ENCODE results near the gene EYS. TPM values are rescaled to one million over a fixed set of nuclear protein-coding genes. Genes with fewer than 3 reads are reported as not detected.

Gene EYS
- total RNA-seq, 1 experiment from 2014 or later = not detected

- DNase-seq (ENCODE audit: low read depth) = no peak
Observed at GRCh38 chr6:64724091-64724490, 982.9 kb downstream of the EYS start.

GRCh38 chr6:64723327-64724058 lies 983.5 kb downstream of the EYS start:
- no peak for DNase-seq (ENCODE audit: low read depth)

DNA sequence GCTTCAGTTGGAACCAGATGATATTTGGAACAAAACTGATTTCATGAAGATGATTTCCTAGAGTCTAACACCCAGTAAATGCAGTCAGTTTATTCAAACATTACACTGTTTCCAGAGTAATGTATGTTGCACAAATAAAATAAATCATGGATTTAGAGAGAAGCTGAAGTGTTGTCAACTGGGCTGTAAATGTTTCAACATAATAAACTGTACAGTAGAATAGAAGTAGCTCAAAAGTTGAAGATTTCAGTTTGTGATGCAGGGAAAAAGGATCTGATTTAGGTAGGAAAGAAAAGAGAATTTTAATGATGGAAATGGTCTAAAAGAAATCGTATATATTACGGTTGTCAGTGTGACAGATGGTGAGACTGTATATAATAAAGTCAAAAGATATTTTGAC lies 985.2 kb downstream of the EYS start:
- no peak for DNase-seq (ENCODE audit: low read depth)

DNA sequence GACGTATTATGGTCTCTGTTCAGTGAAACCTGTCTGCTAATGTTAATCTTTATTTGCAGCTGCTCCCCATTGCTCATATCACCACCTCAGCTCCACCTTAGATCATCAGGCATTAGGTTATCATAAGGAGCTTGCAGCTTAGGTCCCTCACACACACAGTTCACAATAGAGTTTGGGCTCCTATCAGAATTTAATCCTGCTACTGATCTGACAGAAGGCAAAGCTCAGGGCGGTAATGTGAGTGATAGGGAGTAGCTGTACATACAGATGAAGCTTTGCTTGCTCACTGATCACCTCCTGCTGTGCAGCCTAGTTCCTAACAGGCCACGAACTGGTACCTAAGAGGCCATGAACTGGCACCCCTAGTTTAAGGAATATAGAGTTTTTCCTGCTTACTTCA lies 989.7 kb downstream of the EYS start:
- no peak for DNase-seq (ENCODE audit: low read depth)

- no peak for DNase-seq (ENCODE audit: low read depth)
Observed at GRCh38 chr6:64715624-64716023, 991.4 kb downstream of the EYS start.

GRCh38 chr6:64714073-64714472 lies 993.0 kb downstream of the EYS start:
- DNase-seq (ENCODE audit: low read depth) = no peak

DNA sequence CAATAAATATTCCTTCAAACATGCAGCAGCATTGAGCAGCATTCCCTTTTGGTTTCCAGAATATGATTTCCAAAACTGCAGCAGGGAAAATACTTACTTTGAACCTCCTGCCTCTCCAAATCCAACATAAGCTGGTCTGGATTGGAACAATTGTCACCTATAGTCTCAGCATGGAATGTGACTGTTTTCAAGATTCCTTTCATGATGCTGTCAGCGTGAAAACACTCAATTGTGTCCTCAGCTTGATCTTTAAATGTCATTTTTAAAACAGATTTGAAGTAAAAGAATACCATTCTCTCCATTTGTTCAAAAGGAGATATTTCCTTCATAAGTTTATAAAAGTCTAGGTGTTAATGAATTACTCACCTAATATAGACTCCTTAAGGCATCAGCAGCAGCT lies 993.9 kb downstream of the EYS start:
- DNase-seq (ENCODE audit: low read depth) = no peak

DNA sequence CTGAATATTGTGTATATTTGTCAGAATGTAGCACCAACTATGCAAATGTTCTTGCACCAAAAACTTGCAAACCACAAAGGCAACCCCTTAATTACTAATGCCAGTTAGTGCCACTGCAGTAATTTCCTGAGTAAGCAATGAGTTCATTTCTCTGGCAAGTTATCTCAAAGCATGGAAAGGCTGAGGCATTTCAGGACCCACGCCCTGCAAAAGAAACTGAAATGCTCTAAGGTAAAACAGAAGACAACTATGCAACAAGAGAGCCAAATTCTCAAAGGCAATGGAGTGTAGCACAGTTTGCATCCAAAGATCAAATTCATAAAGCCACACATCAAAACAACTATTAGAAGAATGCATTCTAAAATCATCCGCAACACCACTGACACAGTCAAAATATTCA lies 994.4 kb downstream of the EYS start:
- DNase-seq (ENCODE audit: low read depth) = no peak

- no peak for DNase-seq (ENCODE audit: low read depth)
Observed at GRCh38 chr6:64703922-64704321, 1003.1 kb downstream of the EYS start.

DNA sequence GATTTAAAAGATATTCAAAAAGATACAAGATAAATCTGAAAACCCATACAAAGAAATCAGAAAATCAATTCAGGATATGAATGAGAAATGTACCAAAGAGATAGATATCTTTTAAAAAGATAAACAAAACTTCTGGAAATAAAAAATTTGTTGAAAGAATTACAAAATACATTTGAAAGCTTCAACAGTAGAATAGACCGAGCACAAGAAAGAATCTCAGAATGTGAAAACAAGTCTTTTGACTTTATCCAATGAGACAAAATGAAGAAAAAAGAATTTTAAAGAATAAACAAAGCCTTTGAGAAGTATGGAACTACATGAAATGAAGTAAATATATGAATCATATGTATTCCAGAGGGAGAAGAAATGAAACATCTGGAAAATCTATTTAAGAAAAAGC lies 1011.0 kb downstream of the EYS start:
- DNase-seq (ENCODE audit: low read depth) = no peak

DNA sequence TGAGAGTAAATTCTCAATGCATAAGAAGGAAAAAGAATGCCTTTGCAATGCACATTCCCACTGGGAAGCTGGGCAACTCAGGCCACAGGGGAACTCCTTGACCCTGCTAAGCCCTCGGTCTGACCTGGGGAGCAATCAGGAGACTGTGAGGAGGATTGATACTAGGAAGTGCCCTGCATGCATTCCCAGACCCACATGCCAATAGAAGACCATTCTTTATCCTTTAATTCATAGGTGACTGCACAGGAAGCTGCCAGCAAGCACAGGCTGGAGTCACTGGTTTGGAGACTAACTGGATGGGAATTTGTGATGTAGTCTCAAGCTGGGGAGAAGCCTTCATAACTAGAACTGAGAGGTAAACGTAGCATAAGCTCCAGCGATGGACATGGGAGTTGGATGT lies 1012.7 kb downstream of the EYS start:
- no peak for DNase-seq (ENCODE audit: low read depth)

- no peak for DNase-seq (ENCODE audit: low read depth)
Observed at GRCh38 chr6:64691064-64691463, 1016.0 kb downstream of the EYS start.

GRCh38 chr6:64685401-64685800 lies 1021.6 kb downstream of the EYS start:
- DNase-seq (ENCODE audit: low read depth) = no peak

DNA sequence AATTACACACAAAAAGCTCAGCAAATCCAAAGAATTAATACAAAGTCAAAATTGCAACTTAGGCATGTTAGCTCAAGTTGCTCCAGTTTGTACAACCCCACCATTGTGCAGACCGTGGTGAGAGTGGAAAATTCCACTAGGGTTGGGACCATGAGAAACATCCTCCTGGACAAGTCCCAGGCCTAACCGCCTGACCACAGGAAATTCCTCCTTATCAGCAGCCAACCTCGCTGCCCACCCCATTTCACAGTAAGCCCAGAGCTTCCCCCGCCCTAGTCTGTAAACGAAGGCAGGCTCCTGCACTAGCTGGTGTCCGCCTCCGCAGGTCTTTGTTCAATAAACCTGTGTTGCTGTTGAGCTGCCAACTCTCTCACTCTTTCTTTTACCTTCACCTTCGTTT lies 1023.3 kb downstream of the EYS start:
- no peak for DNase-seq (ENCODE audit: low read depth)

DNA sequence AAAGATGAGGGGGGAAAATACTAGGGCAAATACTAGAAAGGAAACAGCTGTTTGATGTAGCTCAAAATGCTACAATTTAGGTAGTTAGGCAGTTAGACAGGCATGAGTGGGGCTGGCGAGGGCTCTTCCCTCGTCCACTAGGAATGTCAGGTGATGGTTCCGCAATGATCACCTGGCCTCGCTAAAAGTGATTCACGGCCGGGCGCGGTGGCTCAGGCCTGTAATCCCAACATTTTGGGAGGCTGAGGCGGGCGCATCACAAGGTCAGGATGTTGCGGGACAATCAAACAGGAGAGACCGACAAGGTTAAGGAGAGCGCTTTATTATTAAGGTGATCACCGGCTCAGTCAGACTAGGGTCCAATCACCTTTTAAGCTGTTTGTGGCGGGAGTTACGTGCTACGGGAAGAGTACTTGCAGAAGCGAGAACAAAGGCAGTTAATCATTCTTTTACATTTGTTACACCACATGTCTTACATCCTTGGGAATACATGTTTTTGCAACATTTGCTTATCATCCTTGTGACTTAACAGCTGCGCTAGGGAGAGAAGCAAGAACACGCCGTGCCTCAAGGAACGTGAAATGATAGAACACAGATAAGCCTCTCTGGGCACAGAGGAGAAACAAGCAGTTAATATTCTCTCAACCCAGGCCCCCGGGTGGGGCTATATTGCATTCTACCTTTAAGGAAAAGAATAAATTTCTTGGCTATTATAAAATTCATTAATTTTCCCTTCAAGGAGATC lies 1025.4 kb downstream of the EYS start:
- DNase-seq (ENCODE audit: low read depth) = no peak

DNA sequence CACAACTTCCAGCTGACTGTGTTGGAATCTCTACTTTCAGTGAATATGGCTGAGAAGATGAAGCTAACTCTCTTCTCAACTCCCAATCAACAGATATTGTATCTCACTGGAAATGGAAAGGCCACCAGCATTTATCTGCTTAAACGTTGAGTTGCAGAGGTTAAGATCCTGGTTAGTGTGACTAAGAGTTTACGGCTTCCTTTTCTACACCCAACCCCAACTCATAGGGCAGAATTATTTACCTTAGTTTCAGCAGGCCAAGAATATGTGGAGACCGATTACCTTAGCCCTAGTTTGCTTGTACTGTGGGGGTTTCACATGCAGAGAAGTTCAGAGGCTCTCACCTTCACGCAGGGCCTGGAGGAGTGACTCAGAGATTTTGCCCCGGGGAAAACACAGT lies 1026.6 kb downstream of the EYS start:
- DNase-seq (ENCODE audit: low read depth) = no peak

GRCh38 chr6:64679416-64679815 lies 1027.6 kb downstream of the EYS start:
- no peak for DNase-seq (ENCODE audit: low read depth)

DNA sequence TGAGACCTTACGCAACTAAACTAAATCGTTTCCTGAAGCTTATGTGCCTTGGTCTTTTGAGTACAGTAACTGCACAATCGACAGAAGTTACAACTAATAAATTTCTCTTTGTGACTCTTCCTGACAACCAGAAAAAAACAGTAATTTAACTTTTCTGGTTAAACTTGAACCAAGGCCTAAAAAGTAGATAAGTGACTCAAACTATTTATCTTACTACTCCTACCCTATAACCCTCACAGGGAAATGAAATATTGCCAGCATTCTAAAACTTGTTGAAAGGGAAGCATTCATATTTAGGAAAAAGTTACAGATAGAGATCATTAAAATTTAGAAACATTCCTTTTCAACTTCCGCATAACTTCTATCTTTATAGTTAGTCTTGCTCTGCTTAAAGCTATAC lies 1034.4 kb downstream of the EYS start:
- no peak for DNase-seq (ENCODE audit: low read depth)

- DNase-seq (ENCODE audit: low read depth) = no peak
Observed at GRCh38 chr6:64672131-64672530, 1034.9 kb downstream of the EYS start.

DNA sequence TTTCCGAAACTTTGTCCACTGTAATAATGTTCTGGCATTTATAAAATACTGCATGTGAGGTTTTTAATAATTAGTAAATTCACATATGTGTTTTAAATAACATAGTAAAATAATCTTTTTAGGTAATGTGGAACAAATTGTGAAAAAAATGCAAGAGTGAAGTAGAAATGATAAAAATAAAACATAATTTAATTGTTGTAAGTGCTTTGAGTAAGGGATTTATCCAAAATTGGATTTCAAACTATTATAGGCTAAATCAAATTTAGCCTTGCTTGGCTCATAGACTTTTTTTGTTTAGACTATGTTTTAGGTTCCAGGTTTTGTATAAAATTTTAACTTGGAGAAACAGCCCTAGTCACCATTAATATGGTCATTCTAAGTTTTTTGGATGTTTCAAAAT lies 1041.9 kb downstream of the EYS start:
- DNase-seq (ENCODE audit: low read depth) = no peak

DNA sequence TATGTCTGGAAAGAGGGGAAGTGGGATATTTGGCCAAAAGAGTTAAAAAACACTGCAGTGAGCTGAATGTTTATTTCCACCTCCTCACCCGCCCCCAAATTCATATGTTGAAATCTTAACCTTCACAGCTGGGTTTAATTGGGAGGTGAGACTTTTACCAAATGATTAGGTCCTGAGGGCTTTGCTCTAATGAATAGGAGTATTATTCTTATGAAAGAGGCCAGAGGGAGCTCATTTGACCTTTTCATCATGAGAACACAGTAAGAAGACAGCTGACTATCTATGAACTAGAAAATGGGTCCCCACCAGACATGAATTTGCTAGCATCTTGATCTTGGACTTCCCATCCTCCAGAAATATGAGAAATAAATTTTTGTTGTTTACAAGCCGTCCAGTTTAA lies 1042.5 kb downstream of the EYS start:
- DNase-seq (ENCODE audit: low read depth) = no peak

DNA sequence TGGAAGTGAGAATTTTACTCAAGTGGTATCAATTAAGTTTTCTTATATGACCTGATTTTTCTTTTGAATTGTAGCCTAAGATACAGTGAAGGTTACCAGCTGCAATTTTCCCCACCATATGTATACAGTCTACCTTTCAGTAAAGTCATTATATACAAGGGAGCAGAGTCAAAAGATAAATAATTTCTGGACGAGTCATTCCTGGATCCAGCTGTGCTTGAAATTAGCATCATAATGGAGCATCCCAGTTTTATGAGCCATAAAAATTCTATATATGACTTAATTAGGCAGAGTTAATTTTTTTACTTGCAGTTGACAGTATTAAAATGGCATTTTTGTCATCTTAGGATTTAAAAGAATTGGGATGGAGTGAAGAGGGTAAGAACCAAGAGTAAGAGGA lies 1063.0 kb downstream of the EYS start:
- no peak for DNase-seq (ENCODE audit: low read depth)

DNA sequence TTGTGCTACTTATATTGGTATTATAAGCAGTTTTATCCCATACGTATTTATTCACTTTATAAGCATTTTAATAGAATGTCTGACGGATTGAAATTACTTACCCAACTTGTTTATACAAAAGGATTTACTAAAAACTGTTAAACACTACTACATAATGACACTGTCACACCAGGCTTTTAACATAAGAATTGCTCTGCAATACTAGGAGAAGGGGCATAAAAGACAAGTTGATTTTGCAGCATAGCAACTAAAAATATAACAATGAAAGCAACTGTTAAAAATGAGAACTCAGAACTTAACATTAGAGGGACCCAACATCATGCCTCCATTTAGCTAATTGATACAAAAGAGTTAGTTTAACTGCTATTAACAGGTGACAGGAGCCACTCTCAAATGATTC lies 1076.1 kb downstream of the EYS start:
- DNase-seq (ENCODE audit: low read depth) = no peak

DNA sequence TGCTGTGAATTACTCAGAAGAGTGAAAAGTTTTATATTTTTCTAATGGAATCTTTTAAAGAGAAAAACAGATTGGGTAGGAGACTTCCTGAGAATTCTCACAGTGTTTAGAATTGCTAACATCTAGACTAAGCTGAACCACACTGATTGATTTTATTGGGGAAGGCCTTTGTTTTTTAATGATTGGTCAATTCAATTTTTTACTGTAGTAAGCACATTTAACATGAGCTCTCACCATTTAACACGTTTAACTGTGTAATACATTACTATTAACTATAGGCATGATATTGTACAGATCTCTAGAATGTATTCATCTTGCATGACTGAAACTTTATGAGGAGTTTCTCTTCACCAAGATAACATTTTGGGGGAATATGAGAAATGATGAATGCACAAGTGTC lies 1084.1 kb downstream of the EYS start:
- DNase-seq (ENCODE audit: low read depth) = no peak

Measured in Daoy (cell line).